ENCODE data around the gene SULT2B1.

Gene SULT2B1

DNA sequence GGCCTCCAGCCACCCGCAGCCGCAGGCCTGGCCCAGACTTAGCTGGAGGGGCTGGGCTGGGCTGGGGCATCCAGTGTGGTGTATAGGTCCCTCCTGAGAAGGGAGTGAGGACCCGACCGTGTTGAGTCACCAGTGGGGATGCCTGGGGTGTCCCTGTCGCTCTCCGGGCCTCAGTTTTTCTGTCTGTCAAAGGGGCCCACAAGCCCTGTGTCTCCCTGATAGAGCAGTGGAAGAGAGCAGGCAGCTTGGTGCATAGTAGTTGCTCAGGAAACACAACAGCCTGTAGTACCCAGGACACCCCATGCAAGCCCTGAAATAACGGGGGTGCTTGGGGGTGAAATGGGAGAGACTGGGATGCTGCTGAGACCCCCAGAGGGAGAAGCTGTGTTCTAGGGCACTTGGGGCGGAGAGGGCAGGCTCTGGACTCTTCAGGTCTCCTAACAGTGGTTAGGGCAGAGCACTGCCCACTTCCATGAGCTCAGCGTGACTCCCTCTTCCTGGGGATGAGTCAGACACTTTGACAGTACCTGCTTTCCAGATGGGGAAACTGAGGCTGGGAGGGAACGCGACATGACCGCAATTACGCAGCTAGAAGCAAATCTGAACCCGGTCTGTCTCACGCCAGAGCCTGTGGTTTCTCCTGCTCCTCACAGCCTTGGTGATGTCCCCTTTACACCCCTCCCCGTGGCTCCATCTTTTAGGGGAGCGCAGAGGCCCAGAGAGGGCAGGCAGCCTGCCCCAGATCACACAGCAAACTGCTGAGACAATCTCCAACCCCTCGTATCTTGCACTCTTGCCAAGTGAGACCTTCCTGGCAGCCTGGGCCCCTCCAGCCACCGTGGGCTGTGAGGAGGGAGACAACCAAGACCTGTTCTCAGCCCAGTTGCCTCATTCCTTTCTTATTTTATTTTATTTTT lies 692 bp downstream of the SULT2B1 start:
- no peak overlapping the region for H3K4me3 ChIP-seq (replicated peaks; ENCODE audit: low read depth, low read length)
- TF ChIP-seq, protein P1, sequence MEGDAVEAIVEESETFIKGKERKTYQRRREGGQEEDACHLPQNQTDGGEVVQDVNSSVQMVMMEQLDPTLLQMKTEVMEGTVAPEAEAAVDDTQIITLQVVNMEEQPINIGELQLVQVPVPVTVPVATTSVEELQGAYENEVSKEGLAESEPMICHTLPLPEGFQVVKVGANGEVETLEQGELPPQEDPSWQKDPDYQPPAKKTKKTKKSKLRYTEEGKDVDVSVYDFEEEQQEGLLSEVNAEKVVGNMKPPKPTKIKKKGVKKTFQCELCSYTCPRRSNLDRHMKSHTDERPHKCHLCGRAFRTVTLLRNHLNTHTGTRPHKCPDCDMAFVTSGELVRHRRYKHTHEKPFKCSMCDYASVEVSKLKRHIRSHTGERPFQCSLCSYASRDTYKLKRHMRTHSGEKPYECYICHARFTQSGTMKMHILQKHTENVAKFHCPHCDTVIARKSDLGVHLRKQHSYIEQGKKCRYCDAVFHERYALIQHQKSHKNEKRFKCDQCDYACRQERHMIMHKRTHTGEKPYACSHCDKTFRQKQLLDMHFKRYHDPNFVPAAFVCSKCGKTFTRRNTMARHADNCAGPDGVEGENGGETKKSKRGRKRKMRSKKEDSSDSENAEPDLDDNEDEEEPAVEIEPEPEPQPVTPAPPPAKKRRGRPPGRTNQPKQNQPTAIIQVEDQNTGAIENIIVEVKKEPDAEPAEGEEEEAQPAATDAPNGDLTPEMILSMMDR (IDR thresholded peaks at IDR 0.05; ENCODE audit: low read length, missing control alignments) = no peak
- DNase-seq (ENCODE audit: low read depth) = no peak

DNA sequence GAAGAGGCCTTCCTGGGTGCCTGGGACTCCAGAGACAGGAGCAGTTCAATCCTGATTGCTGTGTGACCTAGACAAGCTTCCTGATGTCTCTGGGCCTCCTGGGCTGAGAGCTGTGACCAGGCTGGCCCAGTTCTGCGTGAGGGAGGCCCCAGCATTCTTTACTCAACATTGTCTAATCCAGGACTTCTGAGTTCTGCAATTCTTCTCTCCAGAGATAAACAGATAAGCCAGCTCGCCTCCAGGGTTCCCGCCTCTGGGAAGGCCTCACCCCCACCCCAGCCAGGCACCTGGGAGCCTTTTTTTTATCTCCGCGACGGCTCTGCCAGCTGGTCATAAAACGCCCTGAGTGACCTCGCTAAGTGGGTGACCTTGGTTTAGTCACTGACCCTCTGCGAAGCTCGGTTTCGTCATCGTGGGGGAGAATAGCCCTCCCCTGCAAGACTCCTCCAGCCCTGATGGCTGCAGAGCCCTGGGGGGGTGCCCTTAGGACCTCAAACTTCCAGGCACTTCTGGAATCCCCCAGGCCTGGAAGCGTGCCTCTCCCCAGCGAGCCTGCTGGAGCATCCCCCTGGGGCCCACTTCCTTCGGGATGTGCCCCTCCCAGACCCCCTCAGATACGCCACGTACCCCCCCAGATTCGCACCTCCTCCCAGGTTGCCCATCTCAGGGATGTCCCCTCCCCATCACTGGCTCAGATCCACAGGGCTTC lies 1.9 kb downstream of the SULT2B1 start:
- peak; percentile 70 for DNase-seq (ENCODE audit: low read depth)
- no peak overlapping the region for H3K4me3 ChIP-seq (replicated peaks; ENCODE audit: low read depth, low read length)
- TF ChIP-seq, protein P1 (IDR thresholded peaks at IDR 0.05; ENCODE audit: low read length, missing control alignments) = no peak

DNA sequence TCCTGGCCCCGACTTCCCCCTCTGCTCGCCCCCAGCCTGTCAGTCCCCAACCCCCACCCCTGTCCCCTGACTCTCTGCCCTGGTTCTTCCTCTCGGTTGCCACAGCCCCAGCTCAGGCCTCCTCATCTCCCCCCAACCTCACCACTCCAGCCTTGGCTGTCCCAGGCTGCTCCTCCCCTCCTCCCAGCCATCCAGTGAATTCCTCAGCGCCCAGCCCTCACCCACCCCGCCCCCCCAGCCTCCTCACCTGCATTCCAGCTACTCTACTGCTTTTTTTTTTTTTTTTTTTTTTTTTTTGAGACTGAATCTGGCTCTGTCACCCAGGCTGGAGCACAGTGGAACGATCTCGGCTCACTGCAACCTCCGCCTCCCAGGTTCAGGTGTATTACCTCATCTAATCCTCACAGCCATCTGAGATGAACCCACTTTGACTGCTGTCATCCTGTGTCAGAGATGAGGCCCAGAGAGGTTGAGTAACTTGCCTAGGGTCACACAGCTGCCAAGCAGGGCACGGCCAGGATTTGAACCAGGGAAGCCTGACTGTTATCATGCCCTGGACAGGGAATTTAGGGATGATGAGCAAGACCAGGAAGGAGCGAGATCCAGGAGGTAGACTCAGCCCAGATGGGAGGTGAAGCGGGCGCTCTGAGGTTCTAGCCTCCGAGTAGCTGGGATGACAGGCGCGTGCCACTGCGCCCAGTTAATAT lies 2.6 kb downstream of the SULT2B1 start:
- TF ChIP-seq, protein P1 (IDR thresholded peaks at IDR 0.05; ENCODE audit: low read length, missing control alignments) = no peak
- no peak for DNase-seq (ENCODE audit: low read depth)
- H3K4me3 ChIP-seq (replicated peaks; ENCODE audit: low read depth, low read length) = no peak overlapping the region

DNA sequence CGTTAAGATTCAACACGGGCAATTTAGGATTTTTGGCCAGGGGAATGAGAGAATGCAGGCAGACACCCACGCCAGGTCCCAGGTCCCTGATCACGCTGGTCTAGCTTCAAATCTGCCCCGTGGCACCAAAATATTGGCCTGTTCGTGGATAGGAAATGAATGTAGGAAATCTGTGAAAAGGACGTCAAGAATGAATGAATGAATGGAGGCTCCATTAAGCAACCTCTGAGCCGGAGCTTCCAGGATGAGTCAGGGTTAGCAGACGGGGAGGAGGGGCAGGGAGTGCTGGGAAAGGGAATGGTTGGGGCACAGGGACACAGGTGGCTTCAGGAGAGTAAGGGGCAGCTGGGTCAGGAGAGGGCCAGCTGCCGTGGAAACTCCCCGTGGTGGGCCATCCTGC lies 4.2 kb downstream of the SULT2B1 start:
- peak; percentile 72 for DNase-seq (ENCODE audit: low read depth)
- TF ChIP-seq, protein P1 (IDR thresholded peaks at IDR 0.05; ENCODE audit: low read length, missing control alignments) = no peak
- H3K4me3 ChIP-seq (replicated peaks; ENCODE audit: low read depth, low read length) = no peak overlapping the region

DNA sequence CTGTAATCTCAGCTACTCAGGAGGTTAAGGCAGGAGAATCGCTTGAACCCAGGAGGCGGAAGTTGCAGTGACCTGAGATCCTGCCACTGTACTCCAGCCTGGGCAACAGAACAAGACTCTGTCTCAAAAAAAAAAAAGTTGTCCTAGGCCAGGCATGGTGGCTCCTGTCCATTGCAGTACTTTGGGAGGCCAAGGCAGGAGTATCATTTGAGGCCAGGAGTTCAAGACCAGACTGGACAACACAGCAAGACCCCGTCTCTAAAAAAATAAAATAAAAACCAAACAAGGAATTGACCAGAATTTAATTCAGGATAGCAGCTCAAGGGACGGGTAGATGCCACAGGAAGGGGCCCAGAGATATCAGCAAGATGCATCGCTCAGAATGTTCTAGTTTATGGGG lies 4.9 kb downstream of the SULT2B1 start:
- DNase-seq (ENCODE audit: low read depth) = no peak
- TF ChIP-seq, protein P1 (IDR thresholded peaks at IDR 0.05; ENCODE audit: low read length, missing control alignments) = no peak
- H3K4me3 ChIP-seq (replicated peaks; ENCODE audit: low read depth, low read length) = no peak overlapping the region

DNA sequence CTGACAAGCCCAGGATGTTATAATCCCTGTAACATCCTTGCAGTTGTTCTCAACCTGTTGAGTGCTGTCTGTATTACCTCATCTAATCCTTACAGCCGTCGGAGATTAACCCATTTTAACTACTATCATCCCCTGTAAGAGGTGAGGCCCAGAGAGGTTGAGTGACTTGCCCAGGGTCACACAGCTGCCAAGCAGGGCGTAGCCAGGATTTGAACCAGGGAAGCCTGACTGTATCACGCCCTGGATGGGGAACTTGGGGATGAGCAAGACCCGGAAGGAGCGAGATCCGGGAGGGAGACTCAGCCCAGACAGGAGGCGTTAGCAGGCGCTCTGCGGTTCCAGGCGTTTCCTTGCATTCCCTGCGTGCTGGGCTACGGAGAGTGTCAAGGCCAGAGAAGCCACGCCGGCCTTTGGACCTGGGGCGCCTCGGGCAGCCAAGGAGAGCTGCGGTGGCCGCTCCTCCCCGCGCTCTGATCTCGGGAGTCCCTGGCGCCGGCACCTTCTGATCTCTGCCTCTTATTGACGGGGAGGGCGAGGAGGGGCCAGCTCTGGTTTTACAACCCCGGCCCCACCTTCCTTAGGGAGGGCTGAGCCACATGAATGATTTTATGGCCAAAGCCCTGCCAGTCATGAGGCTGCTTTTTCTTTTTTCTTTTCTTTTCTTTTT lies 6.2 kb downstream of the SULT2B1 start:
- H3K4me3 ChIP-seq (replicated peaks; ENCODE audit: low read depth, low read length) = no peak overlapping the region
- DNase-seq (ENCODE audit: low read depth) = peak; percentile 31
- TF ChIP-seq, protein P1 (IDR thresholded peaks at IDR 0.05; ENCODE audit: low read length, missing control alignments) = no peak

Data from fibroblast of pulmonary artery (primary cell).